Measurements from ENCODE around the gene IRAK1. TPM values are rescaled to one million over a fixed set of nuclear protein-coding genes. Genes with fewer than 3 reads are reported as not detected.

Gene IRAK1
- polyA plus RNA-seq, 1 of the 3 experiments (the other 2 are of a cell fraction): 68.5 TPM

GRCh38 chrX:154029439-154029838 is 9.7 kb upstream of the IRAK1 start:
- H3K9me2 ChIP-seq: no peaks in the 10 kb centered on the region
- H3K9me3 ChIP-seq: no peaks in the 10 kb centered on the region
- H2AFZ ChIP-seq (ENCODE audit: low read depth): no peak overlapping the region
- H3F3A ChIP-seq (replicated peaks; ENCODE audit: insufficient read depth): no peaks in the 10 kb centered on the region
- no peaks in the 10 kb centered on the region for H4K20me1 ChIP-seq (ENCODE audit: insufficient read depth)
- no peak for TF ChIP-seq MAX (IDR thresholded peaks at IDR 0.05; ENCODE audit: low read depth)
- no peak for TF ChIP-seq FOXM1 (IDR thresholded peaks at IDR 0.05; ENCODE audit: low read depth)
- TF ChIP-seq EZH2phosphoT487 (IDR thresholded peaks at IDR 0.05; ENCODE audit: borderline replicate concordance, low read depth): no peak
- TF ChIP-seq USF1 (IDR thresholded peaks at IDR 0.05; ENCODE audit: borderline replicate concordance, low read depth): no peak
- no peak for TF ChIP-seq YY1 (IDR thresholded peaks at IDR 0.05; ENCODE audit: low read depth)
- no peak for TF ChIP-seq FOSL2 (IDR thresholded peaks at IDR 0.05; ENCODE audit: borderline replicate concordance, low read depth)
- TF ChIP-seq POLR2AphosphoS5 (IDR thresholded peaks at IDR 0.05; ENCODE audit: low read depth, low read length): no peak
- no peak for TF ChIP-seq GATA2 (CRISPR knock-in tag; IDR thresholded peaks at IDR 0.05)
- TF ChIP-seq REST (IDR thresholded peaks at IDR 0.05; ENCODE audit: low read depth, low read length): no peak
- TF ChIP-seq USF2 (IDR thresholded peaks at IDR 0.05; ENCODE audit: borderline replicate concordance, low read depth, low read length): no peak
- TF ChIP-seq FOXJ3 (CRISPR knock-in tag; IDR thresholded peaks at IDR 0.05): no peak
- TF ChIP-seq PBX3 (IDR thresholded peaks at IDR 0.05): no peak
- no peak for TF ChIP-seq TEAD4 (IDR thresholded peaks at IDR 0.05; ENCODE audit: borderline replicate concordance, insufficient read depth)
- no peak for TF ChIP-seq TAF1 (IDR thresholded peaks at IDR 0.05; ENCODE audit: borderline replicate concordance, low read depth, low read length)
- H3K4me3 ChIP-seq (ENCODE audit: low read depth in 2 of 2, low read length in 1 of 2): no peak overlapping the region
- H3K27ac ChIP-seq (ENCODE audit: low read depth in 2 of 2, low read length in 1 of 2): no peak overlapping the region
- POLR2A ChIA-PET: no interaction called here
- H3K27me3 ChIP-seq (ENCODE audit: insufficient read depth): peaks cover 82% of the 10 kb centered on the region
- H3K4me1 ChIP-seq (ENCODE audit: control insufficient read depth in 1 of 2, insufficient read depth in 2 of 2, low read depth in 1 of 2, low read length in 1 of 2): no peaks in the 10 kb centered on the region; a peak in 1 of 4 replicates
- H3K4me2 ChIP-seq: no peak overlapping the region
- CTCF ChIA-PET: interaction anchor here (0.7 to 12.4 kb wide), 6 partner anchors 10 to 25 kb away, joined by 3 to 94 read pairs (median 5); no protein-coding TSS in a partner anchor
- WGBS (ENCODE audit: low lambda C conversion rate): 44% methylated on average over 8 of the region's 8 CpGs
- peaks cover 0 to 11% of the 10 kb centered on the region in 2 experiments for H3K36me3 ChIP-seq (replicated peaks in 1 of 2; ENCODE audit: control insufficient read depth in 1 of 2, insufficient read depth in 2 of 2, low read length in 1 of 2)
- no peak overlapping the region for H3K9ac ChIP-seq
- H3K79me2 ChIP-seq (ENCODE audit: insufficient read depth): peaks cover 11% of the 10 kb centered on the region; the same call in 1 of the 2 replicates
- no peak for DNase-seq
